Measurements from ENCODE around the gene CD81.

CD81 gene

GRCh38 chr11:2431395-2431794 lies 54.3 kb downstream of the CD81 start:
- no peaks in the 10 kb centered on the region for H3K79me2 ChIP-seq (ENCODE audit: control insufficient read depth, low read length)
- TF ChIP-seq, protein P1, sequence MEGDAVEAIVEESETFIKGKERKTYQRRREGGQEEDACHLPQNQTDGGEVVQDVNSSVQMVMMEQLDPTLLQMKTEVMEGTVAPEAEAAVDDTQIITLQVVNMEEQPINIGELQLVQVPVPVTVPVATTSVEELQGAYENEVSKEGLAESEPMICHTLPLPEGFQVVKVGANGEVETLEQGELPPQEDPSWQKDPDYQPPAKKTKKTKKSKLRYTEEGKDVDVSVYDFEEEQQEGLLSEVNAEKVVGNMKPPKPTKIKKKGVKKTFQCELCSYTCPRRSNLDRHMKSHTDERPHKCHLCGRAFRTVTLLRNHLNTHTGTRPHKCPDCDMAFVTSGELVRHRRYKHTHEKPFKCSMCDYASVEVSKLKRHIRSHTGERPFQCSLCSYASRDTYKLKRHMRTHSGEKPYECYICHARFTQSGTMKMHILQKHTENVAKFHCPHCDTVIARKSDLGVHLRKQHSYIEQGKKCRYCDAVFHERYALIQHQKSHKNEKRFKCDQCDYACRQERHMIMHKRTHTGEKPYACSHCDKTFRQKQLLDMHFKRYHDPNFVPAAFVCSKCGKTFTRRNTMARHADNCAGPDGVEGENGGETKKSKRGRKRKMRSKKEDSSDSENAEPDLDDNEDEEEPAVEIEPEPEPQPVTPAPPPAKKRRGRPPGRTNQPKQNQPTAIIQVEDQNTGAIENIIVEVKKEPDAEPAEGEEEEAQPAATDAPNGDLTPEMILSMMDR (IDR thresholded peaks at IDR 0.05; ENCODE audit: low read depth, low read length, poor library complexity, severe bottlenecking) = no peak
- TF ChIP-seq EZH2phosphoT487 (IDR thresholded peaks at IDR 0.05; ENCODE audit: borderline replicate concordance, low read length) = no peak
- no peaks in the 10 kb centered on the region for H3K27me3 ChIP-seq (ENCODE audit: control insufficient read depth, low read length)
- H3F3A ChIP-seq (ENCODE audit: control insufficient read depth, insufficient read depth) = no peaks in the 10 kb centered on the region
- no peak overlapping the region for H3K4me2 ChIP-seq (ENCODE audit: low read length)
- no peaks in the 10 kb centered on the region for H4K20me1 ChIP-seq (ENCODE audit: control insufficient read depth, insufficient read depth, low read depth, low read length)
- no peaks in the 10 kb centered on the region for H3K4me1 ChIP-seq (ENCODE audit: control insufficient read depth, low read length)
- H3K27ac ChIP-seq (ENCODE audit: low read depth, low read length) = no peak overlapping the region
- H3K9me3 ChIP-seq (ENCODE audit: control insufficient read depth, insufficient read depth, low read length) = no peaks in the 10 kb centered on the region
- H3K4me3 ChIP-seq (ENCODE audit: low read length) = no peak overlapping the region
- no peaks in the 10 kb centered on the region for H3K9me2 ChIP-seq (replicated peaks; ENCODE audit: control insufficient read depth, low read length)
- no peaks in the 10 kb centered on the region for H3K36me3 ChIP-seq (ENCODE audit: control insufficient read depth, low read length)

- H3K9me3 ChIP-seq (ENCODE audit: control insufficient read depth, insufficient read depth, low read length) = no peaks in the 10 kb centered on the region
- H3F3A ChIP-seq (ENCODE audit: control insufficient read depth, insufficient read depth) = no peaks in the 10 kb centered on the region
- H3K9me2 ChIP-seq (replicated peaks; ENCODE audit: control insufficient read depth, low read length) = no peaks in the 10 kb centered on the region
- no peaks in the 10 kb centered on the region for H3K27me3 ChIP-seq (ENCODE audit: control insufficient read depth, low read length)
- no peak overlapping the region for H3K4me3 ChIP-seq (ENCODE audit: low read length)
- H3K4me1 ChIP-seq (ENCODE audit: control insufficient read depth, low read length) = no peaks in the 10 kb centered on the region
- TF ChIP-seq EZH2phosphoT487 (IDR thresholded peaks at IDR 0.05; ENCODE audit: borderline replicate concordance, low read length) = no peak
- TF ChIP-seq, protein P1 (IDR thresholded peaks at IDR 0.05; ENCODE audit: low read depth, low read length, poor library complexity, severe bottlenecking) = no peak
- no peak overlapping the region for H3K4me2 ChIP-seq (ENCODE audit: low read length)
- no peak overlapping the region for H3K27ac ChIP-seq (ENCODE audit: low read depth, low read length)
- H4K20me1 ChIP-seq (ENCODE audit: control insufficient read depth, insufficient read depth, low read depth, low read length) = no peaks in the 10 kb centered on the region
- no peaks in the 10 kb centered on the region for H3K79me2 ChIP-seq (ENCODE audit: control insufficient read depth, low read length)
- no peaks in the 10 kb centered on the region for H3K36me3 ChIP-seq (ENCODE audit: control insufficient read depth, low read length)
Observed at GRCh38 chr11:2432171-2432621, 55.1 kb downstream of the CD81 start.

GRCh38 chr11:2432628-2433071 lies 55.5 kb downstream of the CD81 start:
- Histone ChIP-seq H3K4me1 (ENCODE audit: control insufficient read depth, low read length) (no peaks in the 10 kb centered on the region), H3K4me2 (ENCODE audit: low read length) (no peak overlapping the region), H3K4me3 (ENCODE audit: low read length) (no peak overlapping the region), H3K27me3 (ENCODE audit: control insufficient read depth, low read length) (no peaks in the 10 kb centered on the region), H3K79me2 (ENCODE audit: control insufficient read depth, low read length) (no peaks in the 10 kb centered on the region), H4K20me1 (ENCODE audit: control insufficient read depth, insufficient read depth, low read depth, low read length) (no peaks in the 10 kb centered on the region), H3K36me3 (ENCODE audit: control insufficient read depth, low read length) (no peaks in the 10 kb centered on the region), H3K27ac (ENCODE audit: low read depth, low read length) (no peak overlapping the region), H3F3A (ENCODE audit: control insufficient read depth, insufficient read depth) (no peaks in the 10 kb centered on the region), H3K9me2 (replicated peaks; ENCODE audit: control insufficient read depth, low read length) (no peaks in the 10 kb centered on the region), H3K9me3 (ENCODE audit: control insufficient read depth, insufficient read depth, low read length) (no peaks in the 10 kb centered on the region)
- TF ChIP-seq EZH2phosphoT487 (IDR thresholded peaks at IDR 0.05; ENCODE audit: borderline replicate concordance, low read length) = no peak

DNA sequence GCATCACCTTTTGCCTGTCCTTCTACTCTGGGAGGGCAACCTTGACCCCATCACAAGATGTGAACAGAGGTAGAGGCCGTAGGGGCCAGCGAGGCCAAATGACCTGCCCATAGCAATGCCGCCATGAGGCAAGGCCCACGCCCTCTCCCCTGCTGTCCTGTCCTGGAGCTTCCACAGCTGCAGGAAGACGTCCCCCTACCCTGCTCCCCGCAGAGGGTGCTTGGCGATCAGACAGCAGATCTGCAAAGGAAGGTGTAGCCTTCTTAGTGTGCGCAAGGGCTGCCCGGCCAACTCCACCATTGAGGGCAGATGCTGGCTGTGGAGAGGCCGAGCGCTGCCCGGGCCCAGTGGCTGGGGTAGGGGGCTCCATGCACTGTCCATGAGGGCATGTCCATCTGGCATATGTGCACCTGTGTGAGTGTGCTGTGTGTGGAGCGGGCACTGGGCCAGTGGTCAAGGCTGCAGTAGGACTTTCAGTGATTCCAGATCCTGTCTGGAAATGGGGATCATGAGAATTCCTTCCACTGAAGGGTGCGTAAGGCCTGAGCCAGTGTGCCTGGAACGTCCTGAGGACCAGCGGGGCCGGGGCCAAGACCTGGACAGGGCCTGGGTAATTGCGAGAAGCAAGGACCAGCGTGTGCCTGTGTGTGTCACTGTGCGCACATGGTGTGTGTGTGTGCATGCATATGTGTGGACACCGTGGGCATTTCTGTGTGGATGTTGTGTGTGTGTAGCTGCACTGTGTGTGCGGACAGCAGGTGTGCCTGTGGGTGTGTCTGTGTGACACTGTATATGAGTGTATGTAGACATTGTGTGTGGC lies 56.2 kb downstream of the CD81 start:
- Histone ChIP-seq H3K27me3 (ENCODE audit: control insufficient read depth, low read length) (no peaks in the 10 kb centered on the region), H3F3A (ENCODE audit: control insufficient read depth, insufficient read depth) (no peaks in the 10 kb centered on the region), H3K79me2 (ENCODE audit: control insufficient read depth, low read length) (no peaks in the 10 kb centered on the region), H3K9me2 (replicated peaks; ENCODE audit: control insufficient read depth, low read length) (no peaks in the 10 kb centered on the region), H3K4me3 (ENCODE audit: low read length) (no peak overlapping the region), H3K27ac (ENCODE audit: low read depth, low read length) (no peak overlapping the region), H4K20me1 (ENCODE audit: control insufficient read depth, insufficient read depth, low read depth, low read length) (no peaks in the 10 kb centered on the region), H3K36me3 (ENCODE audit: control insufficient read depth, low read length) (no peaks in the 10 kb centered on the region), H3K4me1 (ENCODE audit: control insufficient read depth, low read length) (no peaks in the 10 kb centered on the region), H3K9me3 (ENCODE audit: control insufficient read depth, insufficient read depth, low read length) (no peaks in the 10 kb centered on the region), H3K4me2 (ENCODE audit: low read length) (no peak overlapping the region)
- no peak for TF ChIP-seq EZH2phosphoT487 (IDR thresholded peaks at IDR 0.05; ENCODE audit: borderline replicate concordance, low read length)
- TF ChIP-seq, protein P1 (IDR thresholded peaks at IDR 0.05; ENCODE audit: low read depth, low read length, poor library complexity, severe bottlenecking) = no peak
